ENCODE results near the gene LIPI.

GRCh38 chr21:14099570-14099969, 111.2 kb downstream of the LIPI start:
- TF ChIP-seq CTCF (IDR thresholded peaks at IDR 0.05 in 2 of 3, conservative IDR thresholded peaks at IDR 0.05 in 1 of 3; ENCODE audit: control insufficient read depth in 2 of 3, extremely low read depth in 1 of 3, insufficient read depth in 1 of 3, low read depth in 3 of 3, low read length in 3 of 3) = no peak
- no peak for TF ChIP-seq HDAC6 (IDR thresholded peaks at IDR 0.05; ENCODE audit: unreplicated experiment)
- TF ChIP-seq POLR2A (IDR thresholded peaks at IDR 0.05; ENCODE audit: low read depth, low read length) = no peak
- TF ChIP-seq CBFB (IDR thresholded peaks at IDR 0.05; ENCODE audit: low read depth) = no peak
- no peak for TF ChIP-seq FOS (IDR thresholded peaks at IDR 0.05; ENCODE audit: borderline replicate concordance, extremely low read depth, insufficient read length)
- TF ChIP-seq EP300 (IDR thresholded peaks at IDR 0.05; ENCODE audit: borderline replicate concordance in 1 of 2, control insufficient read depth in 1 of 2, low read depth in 2 of 2, low read length in 2 of 2) = no peak
- no peak for TF ChIP-seq SUZ12 (IDR thresholded peaks at IDR 0.05; ENCODE audit: unreplicated experiment)
- no peak for TF ChIP-seq NFYA (IDR thresholded peaks at IDR 0.05; ENCODE audit: borderline replicate concordance, low read depth, low read length)
- TF ChIP-seq TARDBP (IDR thresholded peaks at IDR 0.05; ENCODE audit: borderline replicate concordance) = no peak
- no peak for TF ChIP-seq BRCA1 (IDR thresholded peaks at IDR 0.05; ENCODE audit: low read depth, low read length)
- TF ChIP-seq NFYB (IDR thresholded peaks at IDR 0.05; ENCODE audit: insufficient read depth, low read depth, low read length) = no peak
- TF ChIP-seq NR2C2 (IDR thresholded peaks at IDR 0.05; ENCODE audit: borderline replicate concordance, control insufficient read depth, insufficient read length, low read depth) = no peak
